GM21576 (cell line): ENCODE results near the gene RAF1.
"Not testable (repeated sequence)": the region's sequence is repeated elsewhere in the genome, so short reads cannot be mapped to it uniquely, and the experiment has no call there.

Source experiments
- ATAC-seq: cut with Tn5 transposase; IDR thresholded peaks from one replicate; pipeline ENCODE4 v1.9.1; 2021; ENCODE audit warnings: mild to moderate bottlenecking, moderate library complexity; ENCODE audit not compliant: unreplicated experiment

The RAF1 gene

DNA sequence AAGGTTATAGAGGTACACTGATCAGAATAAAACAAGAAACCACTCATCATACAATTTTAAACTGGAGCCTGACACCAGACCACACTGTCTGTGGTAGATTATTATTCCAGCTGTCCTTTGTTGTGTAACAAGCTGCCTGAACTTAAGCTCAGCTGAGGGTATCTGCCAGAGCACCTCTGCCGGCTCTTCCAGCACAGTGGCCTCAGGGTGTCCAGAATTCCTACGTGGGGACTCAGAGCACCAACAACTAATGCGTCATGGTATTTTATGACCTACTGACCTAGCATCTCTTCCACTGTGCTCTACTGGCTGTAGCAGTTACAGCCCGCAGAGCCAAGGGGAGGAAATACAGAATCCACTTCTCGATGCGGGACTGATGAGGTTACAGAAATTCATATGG lies 15.6 kb upstream of the RAF1 start:
- no peak for ATAC-seq

DNA sequence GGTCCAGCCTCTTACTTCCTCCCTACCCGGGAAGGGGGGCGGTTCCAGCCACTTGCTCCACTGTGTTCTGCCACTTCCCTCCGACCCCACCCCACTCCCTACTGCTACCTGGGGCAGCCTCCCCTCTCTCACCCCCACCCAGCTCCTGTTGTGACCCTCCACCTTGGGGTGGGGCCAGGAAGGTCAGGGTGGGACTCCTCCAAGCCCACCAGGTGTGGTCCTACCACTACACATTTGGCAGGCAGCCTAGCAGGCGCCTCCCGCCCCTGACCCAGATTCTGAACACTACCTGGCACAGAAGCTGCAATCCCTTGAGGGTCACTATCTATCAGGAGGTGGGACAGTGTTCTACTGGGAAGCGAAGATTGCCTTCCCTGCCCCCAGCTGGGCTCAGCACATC lies 13.7 kb upstream of the RAF1 start:
- ATAC-seq = no peak

DNA sequence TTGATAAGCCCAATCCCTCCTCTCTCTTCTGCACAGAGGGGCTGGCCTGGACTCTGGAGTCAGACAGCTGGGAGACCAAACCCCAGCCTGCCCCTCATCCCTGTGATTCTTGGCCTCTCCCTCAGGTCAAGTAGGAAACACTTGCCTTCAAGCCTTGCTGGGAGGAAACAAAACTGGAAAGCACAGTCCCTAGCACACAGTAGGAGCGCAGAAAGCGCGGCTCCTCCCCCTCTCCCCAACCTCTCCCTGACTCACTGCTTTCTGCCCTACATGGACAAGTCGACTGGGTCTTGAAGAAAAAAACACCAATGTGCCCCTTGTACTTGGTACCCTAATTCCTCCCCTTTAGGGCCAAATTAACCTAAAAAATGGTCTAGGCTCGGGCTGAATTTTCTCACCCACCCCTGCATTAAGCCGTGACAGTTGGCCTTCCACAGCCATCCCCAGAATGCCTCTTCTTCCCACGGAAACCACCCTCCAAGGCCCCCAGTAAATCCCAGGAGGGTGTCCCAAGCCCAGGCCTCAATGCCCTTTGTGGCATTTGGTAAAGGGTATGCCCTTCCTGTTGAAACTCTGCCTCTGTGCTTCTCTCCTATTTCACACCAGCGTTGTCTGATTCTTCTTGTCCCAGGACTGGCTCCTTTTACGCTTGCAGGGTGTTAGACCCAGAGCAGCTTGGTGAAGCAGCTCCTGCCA lies 11.3 kb upstream of the RAF1 start:
- ATAC-seq = no peak

DNA sequence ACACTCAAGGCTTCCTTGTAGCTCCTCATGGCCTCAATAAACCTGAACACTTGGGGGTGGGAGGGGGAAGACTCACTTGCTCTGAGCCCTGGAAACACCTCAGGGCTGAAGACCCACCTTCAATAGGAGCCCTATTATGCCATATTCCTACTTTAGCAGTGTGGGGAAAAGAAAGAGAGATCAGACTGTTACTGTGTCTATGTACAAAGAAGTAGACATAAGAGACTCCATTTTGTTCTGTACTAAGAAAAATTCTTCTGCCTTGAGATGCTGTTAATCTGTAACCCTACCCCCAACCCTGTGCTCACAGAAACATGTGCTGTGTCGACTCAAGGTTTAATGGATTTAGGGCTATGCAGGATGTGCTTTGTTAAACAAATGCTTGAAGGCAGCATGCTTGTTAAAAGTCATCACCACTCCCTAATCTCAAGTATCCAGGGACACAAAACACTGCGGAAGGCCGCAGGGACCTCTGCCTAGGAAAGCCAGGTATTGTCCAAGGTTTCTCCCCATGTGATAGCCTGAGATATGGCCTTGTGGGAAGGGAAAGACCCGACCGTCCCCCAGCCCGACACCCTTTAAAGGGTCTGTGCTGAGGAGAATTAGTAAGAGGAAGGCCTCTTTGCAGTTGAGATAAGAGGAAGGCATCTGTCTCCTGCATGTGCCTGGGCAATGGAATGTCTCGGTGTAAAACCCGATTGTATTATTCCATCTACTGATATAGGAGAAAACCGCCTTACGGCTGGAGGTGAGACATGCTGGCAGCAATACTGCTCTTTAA lies 10.2 kb upstream of the RAF1 start:
- ATAC-seq = not testable (repeated sequence)

DNA sequence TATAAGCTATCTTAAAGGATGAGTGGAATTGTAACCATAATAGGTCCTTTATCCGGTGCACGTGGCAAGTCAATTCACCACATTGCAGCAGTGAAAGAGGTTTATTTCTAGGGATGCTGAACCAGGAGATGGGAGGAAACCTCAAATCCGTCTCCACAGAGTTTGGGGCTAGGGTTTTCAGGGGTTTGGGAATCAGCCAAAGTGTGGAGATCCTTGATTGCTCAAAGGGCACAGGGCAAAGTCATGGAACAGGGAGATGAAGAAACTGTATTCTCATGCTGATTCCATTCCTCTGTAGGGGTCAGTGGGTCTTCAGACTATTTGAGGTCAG lies 7.2 kb upstream of the RAF1 start:
- ATAC-seq = no peak

DNA sequence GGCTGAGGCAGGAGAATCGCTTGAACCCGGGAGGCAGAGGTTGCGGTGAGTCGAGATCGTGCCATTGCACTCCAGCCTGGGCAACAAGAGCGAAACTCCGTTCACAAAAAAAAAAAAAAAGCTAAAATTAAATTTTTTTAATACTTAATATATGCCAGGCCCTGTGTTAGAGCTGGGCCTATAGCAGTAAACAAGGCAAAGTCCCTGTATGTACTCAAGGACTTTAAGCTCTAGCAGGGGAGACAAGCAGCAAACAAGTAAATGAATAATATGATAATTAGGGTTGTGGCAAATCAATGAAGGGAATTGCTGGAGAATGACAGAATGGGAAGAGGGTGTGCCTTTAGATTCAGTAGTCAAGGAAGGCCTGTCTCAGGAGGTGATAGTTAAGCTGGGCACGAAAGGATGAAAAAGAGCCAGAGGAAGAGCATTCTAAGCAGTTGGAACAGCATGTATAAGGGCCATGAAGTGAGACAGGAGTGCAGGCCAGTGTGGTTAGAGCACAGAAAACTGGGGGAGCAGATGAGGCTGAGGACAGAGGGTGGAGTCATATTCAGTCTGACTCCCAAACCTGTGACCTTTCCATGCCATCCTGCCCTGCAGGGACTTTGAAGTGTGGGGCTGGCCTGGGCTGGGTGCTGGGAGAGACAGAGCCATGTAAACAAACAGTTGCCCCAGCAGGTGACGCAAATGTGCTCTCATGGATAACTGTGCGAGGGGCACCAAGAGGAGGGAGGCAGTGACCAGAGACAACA lies 6.6 kb upstream of the RAF1 start:
- ATAC-seq = no peak

DNA sequence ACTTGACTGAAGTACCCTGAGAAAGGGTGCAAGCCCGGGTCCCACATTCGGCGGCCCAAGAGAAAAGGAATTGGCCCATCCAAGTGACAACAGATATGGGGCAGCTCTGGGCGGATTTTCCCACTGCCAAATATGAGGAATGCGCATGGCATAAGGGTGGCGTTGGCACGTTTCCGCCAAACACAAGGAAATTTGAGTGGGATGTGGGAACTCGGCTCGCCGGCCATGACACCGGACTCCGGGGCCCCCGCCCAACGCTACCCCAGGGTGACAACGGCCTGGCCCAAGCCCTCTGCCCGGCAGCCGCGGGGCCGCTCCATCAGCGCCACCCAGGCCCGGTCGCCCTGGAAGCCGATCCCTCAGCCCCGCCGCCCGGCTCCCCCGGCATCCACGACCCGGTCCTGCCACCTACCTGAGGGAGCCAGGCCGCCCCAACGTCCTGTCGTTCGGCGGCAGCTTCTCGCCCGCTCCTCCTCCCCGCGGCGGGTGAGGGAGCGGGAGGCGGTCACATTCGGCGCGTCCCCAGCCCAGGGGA lies 449 bp downstream of the RAF1 start:
- ATAC-seq = peak; percentile 23

DNA sequence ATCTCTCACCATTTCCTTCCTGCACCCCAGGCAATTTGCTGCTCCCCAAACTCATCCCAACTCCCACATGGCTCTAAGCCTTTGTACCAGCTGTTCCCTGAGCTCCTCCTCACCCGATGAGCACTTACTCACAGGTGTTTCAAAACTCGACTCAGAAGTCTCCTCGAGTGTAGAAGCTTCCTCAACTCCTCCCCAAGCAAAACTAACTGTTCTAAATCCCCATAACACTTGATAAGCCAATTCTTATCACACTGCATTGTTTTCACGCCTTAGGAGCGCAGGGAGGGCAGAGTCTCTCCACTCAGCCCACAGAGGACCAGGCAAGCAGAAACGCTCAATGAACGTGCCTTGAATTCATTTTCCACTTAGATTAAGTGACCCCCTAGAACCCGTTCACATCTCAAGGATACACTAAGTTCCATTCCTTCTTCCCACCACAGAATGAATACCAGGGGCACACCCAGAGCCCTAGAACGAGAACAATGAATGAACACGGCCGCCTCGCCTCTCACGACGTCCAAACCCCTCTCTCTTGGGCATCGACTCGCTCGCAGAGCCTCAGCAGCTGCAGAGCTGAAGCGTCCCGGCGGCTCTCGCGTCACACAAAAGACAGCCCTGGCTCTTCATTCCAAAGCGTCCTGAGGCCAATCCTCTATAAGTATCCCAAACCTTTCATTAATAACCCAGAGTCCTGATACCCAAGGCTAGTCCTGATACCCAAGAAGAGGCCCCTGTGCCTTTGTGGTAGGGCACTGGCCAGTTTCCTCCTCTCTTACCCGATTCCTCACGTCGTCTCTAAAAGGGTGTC lies 1.1 kb downstream of the RAF1 start:
- ATAC-seq = no peak

DNA sequence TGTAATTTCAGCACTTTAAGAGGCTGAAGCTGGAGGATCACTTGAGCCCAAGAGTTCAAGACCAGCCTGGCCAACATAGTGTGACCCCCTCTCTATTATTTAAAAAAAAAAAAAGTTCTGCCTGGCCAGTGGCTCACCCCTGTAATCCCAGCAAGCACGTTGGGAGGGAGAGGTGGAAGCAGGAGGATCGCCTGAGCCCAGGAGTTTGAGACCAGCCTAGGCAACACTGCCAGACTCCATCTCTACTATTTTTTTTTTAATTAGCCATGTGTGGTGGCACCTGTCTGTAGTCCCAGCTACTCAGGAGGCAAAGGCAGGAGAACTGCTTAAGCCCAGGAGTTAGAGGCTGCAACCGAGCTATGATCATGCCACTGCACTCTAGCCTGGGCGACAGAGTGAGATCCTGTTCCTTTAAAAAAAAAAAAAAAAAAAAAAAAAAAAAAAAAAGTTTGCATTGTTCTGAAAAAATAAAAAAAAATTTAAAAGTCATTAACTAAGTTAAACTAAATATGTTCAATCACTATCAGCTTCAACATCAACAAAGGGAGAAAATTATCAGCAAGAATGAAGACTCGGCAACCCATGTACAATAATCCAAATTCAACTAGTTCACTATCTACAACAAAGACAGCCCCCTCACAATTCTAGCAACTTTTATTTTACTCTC lies 1.9 kb downstream of the RAF1 start:
- no peak for ATAC-seq

DNA sequence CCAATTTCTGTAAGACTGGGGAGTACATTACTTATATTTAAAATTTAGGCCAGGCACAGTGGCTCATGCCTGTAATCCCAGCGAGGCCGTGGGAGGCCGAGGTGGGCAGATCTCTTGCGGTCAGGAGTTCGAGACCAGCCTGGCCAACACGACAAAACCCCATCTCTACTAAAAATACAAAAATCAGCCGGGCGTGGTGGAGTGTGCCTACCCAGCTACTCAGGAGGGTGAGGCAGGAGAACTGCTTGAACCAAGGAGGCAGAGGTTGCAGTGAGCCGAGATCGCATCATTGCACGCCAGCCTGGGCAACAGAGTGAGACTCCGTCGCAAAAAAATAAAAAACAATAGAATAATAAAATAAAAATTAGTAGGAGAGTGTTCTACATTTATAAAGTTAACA lies 2.5 kb downstream of the RAF1 start:
- ATAC-seq = not testable (repeated sequence)

DNA sequence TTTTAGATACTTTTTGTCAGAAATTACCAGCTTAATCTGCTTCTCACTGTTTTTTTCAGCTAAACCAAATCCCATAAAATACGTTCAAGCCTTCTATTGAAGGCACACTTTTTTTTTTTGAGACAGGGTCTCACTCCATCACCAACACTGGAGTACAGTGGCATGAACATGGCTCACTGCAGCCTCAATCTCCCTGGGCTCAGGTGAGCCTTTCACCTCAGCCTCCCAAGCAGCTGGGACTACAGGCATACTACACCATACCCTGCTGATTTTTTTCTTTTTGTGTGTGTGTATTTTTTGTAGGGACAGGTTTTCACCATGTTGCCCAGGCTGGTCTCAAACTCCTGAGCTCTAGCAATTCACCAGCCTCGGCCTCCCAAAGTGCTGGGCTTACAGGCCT lies 3.7 kb downstream of the RAF1 start:
- ATAC-seq = no peak

DNA sequence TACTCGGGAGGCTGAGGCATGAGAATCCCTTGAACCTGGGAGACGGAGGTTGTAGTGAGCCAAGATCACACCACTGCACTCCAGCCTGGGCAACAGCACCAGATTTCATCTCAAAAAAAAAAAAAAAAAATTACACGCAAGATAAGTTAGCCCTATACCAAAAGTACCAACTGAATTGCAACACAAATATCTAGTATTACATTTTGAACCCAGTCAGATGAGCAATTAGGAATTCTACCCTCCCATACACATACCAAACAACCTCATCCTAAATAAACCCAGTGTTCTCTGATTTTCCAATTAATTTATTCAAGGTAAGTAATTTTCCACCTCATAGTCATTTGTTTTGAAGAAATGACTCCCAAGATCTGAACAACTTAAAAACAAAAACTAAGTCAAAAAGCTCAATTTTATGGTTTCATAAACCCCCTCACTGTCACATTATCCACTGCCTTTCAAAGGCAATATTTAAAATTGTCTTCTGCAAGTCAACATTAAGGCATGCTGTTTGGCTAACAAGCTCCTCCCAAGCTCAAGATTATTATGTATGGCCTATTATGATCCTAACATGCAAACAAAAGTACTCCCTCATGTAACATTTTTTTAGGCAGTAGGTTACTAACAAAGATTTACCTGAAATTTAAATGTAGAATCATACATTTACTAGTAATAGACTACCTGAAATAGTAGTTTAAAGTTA lies 4.5 kb downstream of the RAF1 start:
- ATAC-seq = no peak

DNA sequence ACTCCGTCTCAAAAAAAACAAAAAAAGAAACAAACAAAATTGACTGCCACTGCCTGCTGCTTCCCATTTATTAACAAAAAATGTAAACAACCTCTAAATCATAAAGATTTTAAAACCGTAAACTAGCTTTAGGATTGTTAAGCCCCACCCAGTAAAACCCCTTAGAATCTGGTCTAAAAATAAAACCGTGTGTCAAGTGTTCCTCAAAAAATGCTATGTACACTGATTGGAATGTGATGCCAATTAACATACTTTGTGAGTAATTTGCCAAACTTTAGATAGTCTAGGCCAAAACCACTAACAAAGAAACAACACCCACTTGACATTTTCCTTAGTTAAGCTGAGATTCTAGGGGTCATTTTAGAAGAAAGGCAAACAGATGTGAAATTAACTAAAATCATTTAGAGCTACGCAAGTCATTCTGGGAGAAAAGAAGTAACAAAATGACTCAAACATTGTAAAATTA lies 5.3 kb downstream of the RAF1 start:
- ATAC-seq = no peak

DNA sequence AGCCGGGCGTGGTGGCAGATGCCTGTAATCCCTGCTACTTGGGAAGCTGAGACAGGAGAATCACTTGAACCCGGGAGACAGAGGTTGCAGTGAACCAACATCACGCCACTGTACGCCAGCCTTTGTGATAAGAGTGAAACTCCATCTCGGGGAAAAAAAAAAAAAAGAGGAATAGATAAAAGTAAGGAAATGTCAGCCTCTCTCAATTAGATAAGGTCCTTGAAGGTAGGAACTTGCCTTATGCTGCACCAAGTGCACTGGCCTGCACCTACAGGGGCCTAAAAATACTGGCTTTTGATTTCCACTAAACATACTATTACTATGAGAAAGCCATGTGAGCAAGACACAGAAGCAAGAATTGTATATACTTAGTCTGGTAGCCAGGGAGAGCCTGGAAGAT lies 7.1 kb downstream of the RAF1 start:
- ATAC-seq = no peak

DNA sequence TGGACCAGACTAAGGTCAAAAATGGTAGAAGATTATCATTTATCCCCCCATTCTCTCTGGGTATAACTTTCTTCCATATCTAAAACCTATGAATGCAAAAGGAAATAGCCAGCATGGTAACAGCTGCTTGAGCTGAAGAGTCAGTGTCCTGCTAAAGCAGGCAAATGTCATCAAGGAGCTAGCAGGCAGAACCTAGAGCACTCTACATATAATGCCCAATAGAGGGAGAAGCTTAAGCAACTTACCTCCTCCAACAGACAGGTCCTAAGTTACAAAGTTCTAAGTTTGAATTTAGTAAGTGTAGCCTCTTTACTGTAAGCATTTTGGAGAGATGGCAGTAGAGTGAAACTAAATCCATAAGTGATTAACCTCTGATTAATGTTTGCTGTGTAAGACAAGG lies 7.7 kb downstream of the RAF1 start:
- no peak for ATAC-seq

DNA sequence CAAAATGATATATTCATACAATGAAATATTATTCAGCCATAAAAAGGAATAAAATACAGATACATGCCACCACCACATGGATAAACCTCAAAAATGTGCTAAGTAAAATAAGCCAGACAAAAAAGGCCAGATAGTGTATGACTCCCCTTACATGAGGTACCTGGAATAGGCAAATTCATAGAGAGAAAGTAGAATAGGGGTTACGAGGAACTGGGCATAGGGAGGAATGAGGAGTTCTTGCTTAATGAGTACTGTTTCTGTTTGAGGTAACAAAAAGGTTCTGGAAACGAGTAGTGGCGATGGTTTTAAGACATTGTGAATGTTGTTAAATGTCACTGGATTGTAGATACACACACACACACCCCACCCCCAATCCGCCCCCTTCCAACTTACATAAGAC lies 8.2 kb downstream of the RAF1 start:
- no peak for ATAC-seq

DNA sequence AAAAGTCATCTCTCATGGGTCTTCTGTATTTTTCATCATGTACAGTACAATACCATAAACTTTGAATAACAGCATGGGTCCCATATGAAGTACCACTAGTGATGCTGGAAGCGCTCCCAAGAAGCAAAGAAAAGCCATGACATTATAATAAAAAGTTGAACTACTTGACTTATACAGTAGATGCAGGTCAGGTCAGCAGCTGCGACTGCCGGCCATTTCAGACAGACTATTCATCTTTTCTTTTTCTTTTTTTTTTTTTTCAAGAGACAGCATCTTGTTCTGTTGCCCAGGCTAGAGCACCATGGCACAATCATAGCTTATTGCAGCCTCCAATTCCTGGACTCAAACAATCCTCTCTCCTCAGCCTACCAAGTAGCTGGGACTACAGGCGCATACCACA lies 10.2 kb downstream of the RAF1 start:
- no peak for ATAC-seq

DNA sequence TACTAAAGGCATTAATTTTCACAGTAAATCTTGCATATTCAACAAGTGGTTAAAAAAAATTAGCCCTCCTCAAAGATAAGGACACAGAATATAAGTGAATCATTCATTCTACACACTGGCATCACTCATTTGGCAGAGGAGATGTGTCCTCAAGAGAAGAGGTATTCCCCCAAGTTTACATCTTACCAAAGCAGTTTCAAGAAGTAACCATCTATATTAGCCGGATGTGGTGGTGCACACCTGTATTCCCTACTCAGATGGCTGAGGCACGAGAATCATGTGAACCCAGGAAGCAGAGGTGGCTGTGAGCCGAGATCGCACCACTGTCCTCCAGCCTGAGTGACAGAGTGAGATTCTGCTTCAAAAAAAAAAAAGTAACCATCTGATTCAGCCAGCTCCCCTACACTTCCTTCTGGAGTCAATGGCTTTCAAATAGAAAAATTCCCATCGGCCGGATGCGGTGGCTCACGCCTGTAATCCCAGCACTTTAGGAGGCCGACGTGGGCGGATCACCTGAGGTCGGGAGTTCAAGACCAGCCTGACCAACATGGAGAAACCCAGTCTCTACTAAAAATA lies 15.4 kb downstream of the RAF1 start:
- peak; percentile 55 for ATAC-seq

DNA sequence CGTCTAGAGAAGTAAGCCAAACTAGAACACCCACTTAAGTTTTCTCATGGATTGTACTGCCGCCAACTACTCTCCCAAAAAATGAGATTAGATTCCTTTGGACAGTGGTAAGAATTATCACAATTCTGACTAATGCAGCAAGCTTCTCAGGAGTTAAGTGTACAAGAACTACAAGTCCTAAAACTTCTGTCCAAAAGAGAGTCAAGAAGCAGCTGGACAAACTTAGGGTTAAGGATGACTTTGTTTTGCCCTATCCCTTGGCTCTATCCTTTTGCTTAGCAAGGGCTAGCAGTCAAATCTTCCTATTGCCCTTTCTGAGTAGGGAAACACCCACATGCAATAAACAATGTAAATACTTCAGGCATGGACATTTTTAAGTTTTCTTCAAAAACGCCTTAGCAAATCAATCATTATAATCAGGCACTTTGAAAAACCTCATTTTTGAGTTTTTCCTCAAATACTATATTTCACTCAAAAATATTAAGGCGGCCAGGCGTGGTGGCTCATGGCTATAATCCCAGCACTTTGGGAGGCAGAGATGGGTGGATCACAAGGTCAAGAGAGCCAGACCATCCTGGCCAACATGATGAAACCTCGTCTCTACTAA lies 19.5 kb downstream of the RAF1 start:
- ATAC-seq = no peak
